HG02623 (cell line): Measurements from ENCODE around the gene TRMT1L.

Experiments
- ATAC-seq: cut with Tn5 transposase; IDR thresholded peaks from one replicate; pipeline ENCODE4 v1.9.1; 2021; ENCODE audit warnings: moderate library complexity; ENCODE audit not compliant: unreplicated experiment

The TRMT1L gene

GRCh38 chr1:185129708-185130107, 27.0 kb downstream of the TRMT1L start:
- no peak for ATAC-seq

DNA sequence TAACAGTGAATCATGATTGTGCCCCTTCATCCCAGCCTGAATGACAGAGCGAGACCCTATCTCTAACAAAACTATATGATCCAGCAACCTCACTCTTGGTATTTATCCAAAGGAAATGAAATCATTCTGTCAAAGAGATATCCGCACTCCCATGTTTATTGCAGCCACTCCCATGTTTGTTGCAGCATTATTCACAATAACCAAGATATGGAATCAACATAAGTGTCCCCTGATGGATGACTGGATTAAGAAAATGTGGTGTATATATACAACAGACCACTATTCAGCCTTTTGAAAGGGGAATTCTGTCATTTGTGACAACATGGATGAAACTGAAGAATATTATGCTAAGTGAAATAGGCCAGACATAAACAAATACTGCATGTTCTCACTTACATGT, 44.4 kb downstream of the TRMT1L start:
- no peak for ATAC-seq

- no peak for ATAC-seq
Observed at GRCh38 chr1:185111873-185112272, 44.9 kb downstream of the TRMT1L start.

DNA sequence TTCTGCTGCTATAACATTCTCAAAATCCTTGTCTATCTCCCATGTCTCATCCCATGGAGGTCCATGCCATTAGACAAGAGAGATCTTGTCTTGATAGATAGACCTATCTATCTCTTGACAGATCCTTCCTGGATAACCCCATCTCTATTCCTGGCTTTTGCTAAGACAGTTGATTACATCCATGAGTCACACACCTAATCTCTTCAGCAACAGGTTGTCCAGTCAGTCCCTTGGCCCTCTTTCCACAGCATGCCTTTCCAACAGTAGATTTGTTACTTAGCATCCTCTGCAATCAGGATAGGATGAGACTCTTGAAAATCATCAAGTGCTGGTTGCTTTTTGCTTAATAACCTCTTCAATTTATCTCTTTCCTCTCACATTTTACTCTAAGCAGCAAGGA, 46.6 kb downstream of the TRMT1L start:
- ATAC-seq, result no peak

DNA sequence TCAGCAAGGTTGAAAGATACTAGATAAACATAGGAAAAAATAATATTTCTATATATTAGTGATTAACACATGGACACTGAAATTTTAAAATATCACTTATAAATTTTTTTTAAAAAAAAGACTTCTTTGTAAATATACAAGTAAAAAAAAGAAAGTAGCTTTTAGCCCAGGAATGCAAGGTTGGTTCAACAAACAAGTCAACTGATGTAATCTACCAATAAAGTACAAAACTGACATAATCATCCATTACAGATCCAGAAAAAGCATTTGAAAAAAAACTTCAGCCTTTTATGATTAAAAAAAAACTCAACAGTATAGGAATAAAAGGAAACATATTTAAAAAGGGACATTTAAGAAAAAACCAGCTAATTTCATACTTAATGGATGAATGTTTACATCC, 48.4 kb downstream of the TRMT1L start:
- ATAC-seq, result no peak

GRCh38 chr1:185105121-185105520, 51.6 kb downstream of the TRMT1L start:
- ATAC-seq, result no peak

- ATAC-seq, result no peak
Observed at GRCh38 chr1:185104083-185104482, 52.7 kb downstream of the TRMT1L start.

GRCh38 chr1:185096531-185096930, 60.2 kb downstream of the TRMT1L start:
- ATAC-seq, result no peak

GRCh38 chr1:185094761-185095160, 62.0 kb downstream of the TRMT1L start:
- no peak for ATAC-seq

- no peak for ATAC-seq
Observed at GRCh38 chr1:185091480-185091879, 65.3 kb downstream of the TRMT1L start.

DNA sequence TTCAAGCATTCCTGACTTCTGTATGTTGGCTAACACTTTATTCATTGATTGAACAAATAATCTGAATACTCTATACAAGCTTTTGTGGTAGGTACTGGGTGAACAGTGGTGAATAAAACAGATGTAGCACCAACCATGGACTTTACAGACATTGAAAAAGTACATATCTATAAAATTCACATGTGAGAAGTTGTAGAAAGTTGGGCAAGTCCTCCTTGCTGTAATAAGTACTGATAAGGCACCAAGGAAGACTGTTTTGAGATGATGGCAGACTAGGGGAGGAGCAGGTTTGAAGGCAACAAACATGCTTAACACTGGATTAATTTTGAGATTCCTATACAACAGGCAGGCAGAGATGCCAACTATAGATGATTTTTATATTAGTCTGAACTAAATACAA, 69.0 kb downstream of the TRMT1L start:
- no peak for ATAC-seq

GRCh38 chr1:185087101-185087500, 69.7 kb downstream of the TRMT1L start:
- ATAC-seq, result no peak

DNA sequence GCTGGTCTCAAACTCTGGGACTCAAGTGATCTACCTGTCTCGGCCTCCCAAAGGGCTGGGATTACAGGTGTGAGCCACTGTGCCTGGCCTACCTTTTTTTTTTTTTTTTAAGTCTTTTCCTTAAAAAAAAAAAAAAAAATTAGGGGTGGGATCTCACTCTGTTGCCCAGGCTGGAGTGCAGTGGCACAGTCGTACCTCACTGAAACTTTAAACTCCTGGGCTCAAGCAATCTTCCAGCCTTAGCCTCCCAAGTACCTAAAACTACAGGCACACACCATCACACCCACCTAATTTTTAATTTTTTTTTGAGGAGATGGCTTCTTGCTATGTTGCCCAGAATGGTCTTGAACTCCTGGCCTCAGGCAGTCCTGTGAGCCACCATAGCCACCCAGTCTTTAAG, 72.9 kb downstream of the TRMT1L start:
- no peak for ATAC-seq

- ATAC-seq, result no peak
Observed at GRCh38 chr1:185080422-185080821, 76.3 kb downstream of the TRMT1L start.

- ATAC-seq, result no peak
Observed at GRCh38 chr1:185077374-185077773, 79.4 kb downstream of the TRMT1L start.

- ATAC-seq, result no peak
Observed at GRCh38 chr1:185075476-185075875, 81.3 kb downstream of the TRMT1L start.

- ATAC-seq, result no peak
Observed at GRCh38 chr1:185074307-185074706, 82.4 kb downstream of the TRMT1L start.

GRCh38 chr1:185073725-185074124, 83.0 kb downstream of the TRMT1L start:
- no peak for ATAC-seq

GRCh38 chr1:185070051-185070450, 86.7 kb downstream of the TRMT1L start:
- no peak for ATAC-seq

DNA sequence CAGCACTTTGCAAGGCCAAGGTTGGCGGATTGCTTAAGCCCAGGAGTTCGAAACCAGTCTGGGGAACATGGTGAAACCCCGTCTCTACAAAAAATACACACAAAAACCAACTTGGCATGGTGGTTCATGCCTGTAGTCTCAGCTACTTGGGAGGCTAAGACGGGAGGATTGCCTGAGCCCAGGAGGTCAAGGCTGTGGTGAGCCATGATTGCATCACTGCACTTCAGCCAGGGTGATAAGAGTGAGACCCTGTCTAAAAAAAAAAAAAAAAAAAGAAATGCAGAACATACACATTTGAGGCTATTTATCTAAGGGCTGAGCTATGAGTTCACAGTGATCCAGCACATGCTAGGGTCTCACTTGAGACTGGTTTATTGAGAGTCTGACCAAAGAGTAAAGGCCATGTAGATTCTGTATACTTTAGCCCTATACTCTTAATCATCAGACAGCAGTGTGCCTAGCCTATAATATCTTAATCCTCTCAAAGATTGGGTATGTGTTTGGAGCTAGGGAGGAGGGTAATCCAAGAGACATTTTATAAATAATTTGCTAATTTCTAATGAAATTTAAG, 87.5 kb downstream of the TRMT1L start:
- ATAC-seq, result no peak

DNA sequence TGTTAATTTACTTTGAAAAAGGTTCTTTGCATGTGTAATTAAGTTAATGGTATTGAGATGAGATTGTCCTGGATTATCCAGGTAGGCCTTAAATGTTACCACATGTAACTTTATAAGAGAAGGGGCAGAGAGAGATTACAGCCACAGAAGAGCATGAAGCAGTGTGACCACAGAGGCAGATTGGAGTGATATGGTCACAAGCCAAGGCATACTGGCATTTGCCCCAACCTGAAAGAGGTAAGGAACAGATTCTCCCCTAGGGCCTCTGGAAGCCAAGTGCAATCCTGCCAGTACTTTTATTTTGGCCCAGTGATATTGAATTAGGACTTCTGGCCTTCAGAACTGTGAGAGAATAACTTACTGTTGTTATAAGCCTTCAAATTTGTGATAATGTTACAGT, 88.4 kb downstream of the TRMT1L start:
- no peak for ATAC-seq
